Fibroblast of lung (primary cell): ENCODE data around the gene LKAAEAR1. TPM values are rescaled to one million over a fixed set of nuclear protein-coding genes. Genes with fewer than 3 reads are reported as not detected.

Experiments used
- DNase-seq, 2 donors: peaks; one replicate each; pipeline versions ENCODE4 v3.0.0 to v3.0.0-alpha.2; 2010; ENCODE audit warnings: low read depth in 2 of 2
- H2AFZ ChIP-seq: 2 replicates; pipeline ENCODE4 v1.5.1; 2012; ENCODE audit warnings: low read length, control low read depth, inconsistent platforms
- H3K27ac ChIP-seq: 2 replicates; pipeline ENCODE4 v1.5.1; 2011; ENCODE audit warnings: low read length, control low read depth; ENCODE audit not compliant: insufficient read depth
- H3K27me3 ChIP-seq: 2 replicates; pipeline ENCODE4 v1.5.1; 2011; ENCODE audit warnings: mild to moderate bottlenecking, low read length; ENCODE audit not compliant: control insufficient read depth, insufficient read depth
- H3K36me3 ChIP-seq: 2 replicates; pipeline ENCODE4 v1.5.1; 2011; ENCODE audit warnings: low read length; ENCODE audit not compliant: control insufficient read depth, insufficient read depth
- H3K4me1 ChIP-seq: 2 replicates; pipeline ENCODE4 v1.5.1; 2011; ENCODE audit warnings: low read length; ENCODE audit not compliant: control insufficient read depth, insufficient read depth; ENCODE audit errors: extremely low read depth
- H3K4me2 ChIP-seq: 2 replicates; pipeline ENCODE4 v1.5.1; 2011; ENCODE audit warnings: low read length, control low read depth; ENCODE audit not compliant: insufficient read depth; ENCODE audit errors: extremely low read depth
- H3K4me3 ChIP-seq, 4 experiments: fragments of 200-600 bp in 1 of 4; sonication (generic) in 1 of 4; replicated peaks in 1 of 4; 2 replicates each; pipeline ENCODE4 v1.5.1; 2011 to 2016; ENCODE audit warnings: low read length in 4 of 4, low read depth in 3 of 4, mild to moderate bottlenecking in 3 of 4, control low read depth in 2 of 4, inconsistent platforms in 1 of 4, mixed read lengths in 1 of 4; ENCODE audit not compliant: insufficient read depth in 1 of 4; ENCODE audit errors: control extremely low read depth in 1 of 4
- H3K79me2 ChIP-seq: 2 replicates; pipeline ENCODE4 v1.5.1; 2012; ENCODE audit warnings: mild to moderate bottlenecking, low read length, inconsistent platforms; ENCODE audit not compliant: control insufficient read depth, insufficient read depth
- H3K9ac ChIP-seq: 2 replicates; pipeline ENCODE4 v1.5.1; 2011; ENCODE audit warnings: mild to moderate bottlenecking, low read length, control low read depth; ENCODE audit not compliant: insufficient read depth
- H3K9me3 ChIP-seq: 2 replicates; pipeline ENCODE4 v1.5.1; 2012; ENCODE audit warnings: low read depth, low read length; ENCODE audit not compliant: control insufficient read depth, insufficient read depth
- H4K20me1 ChIP-seq: 2 replicates; pipeline ENCODE4 v1.5.1; 2011; ENCODE audit warnings: low read length; ENCODE audit not compliant: control insufficient read depth, insufficient read depth; ENCODE audit errors: extremely low read depth
- EZH2 ChIP-seq: IDR thresholded peaks from 2 replicates; pipeline ENCODE4 v1.5.1; 2012; ENCODE audit warnings: low read length, control low read depth, mild to moderate bottlenecking; ENCODE audit errors: missing control alignments
- polyA plus RNA-seq, 2 donors: library from polyadenylated mRNA; depleted of rRNA in 1 of 2; stranded (reverse) in 1 of 2; unstranded in 1 of 2; fragments of >200 nt; gene quantifications; 2 replicates each; pipeline ENCODE4 v1.2.1, GENCODE V29; 2011 to 2012; ENCODE audit warnings: missing spikeins in 1 of 2
- total RNA-seq: library from RNA; depleted of rRNA; stranded (reverse); fragments of >200 nt; gene quantifications from 2 replicates; pipeline ENCODE4 v1.2.1, GENCODE V29; 2014
- TF ChIP-seq, protein P1 (sequence below), 2 donors: IDR thresholded peaks in 1 of 2; conservative IDR thresholded peaks in 1 of 2; 1 replicate in 1 of 2; 2 replicates in 1 of 2; pipeline ENCODE4 v1.5.1; 2011 to 2012; ENCODE audit warnings: low read length in 2 of 2, control low read depth in 1 of 2, inconsistent platforms in 1 of 2, low read depth in 1 of 2, mild to moderate bottlenecking in 1 of 2

The LKAAEAR1 gene
- total and polyA plus RNA-seq, 2 donors (not counting 1 experiment from before 2014, with no cell fraction given), result not detected

DNA sequence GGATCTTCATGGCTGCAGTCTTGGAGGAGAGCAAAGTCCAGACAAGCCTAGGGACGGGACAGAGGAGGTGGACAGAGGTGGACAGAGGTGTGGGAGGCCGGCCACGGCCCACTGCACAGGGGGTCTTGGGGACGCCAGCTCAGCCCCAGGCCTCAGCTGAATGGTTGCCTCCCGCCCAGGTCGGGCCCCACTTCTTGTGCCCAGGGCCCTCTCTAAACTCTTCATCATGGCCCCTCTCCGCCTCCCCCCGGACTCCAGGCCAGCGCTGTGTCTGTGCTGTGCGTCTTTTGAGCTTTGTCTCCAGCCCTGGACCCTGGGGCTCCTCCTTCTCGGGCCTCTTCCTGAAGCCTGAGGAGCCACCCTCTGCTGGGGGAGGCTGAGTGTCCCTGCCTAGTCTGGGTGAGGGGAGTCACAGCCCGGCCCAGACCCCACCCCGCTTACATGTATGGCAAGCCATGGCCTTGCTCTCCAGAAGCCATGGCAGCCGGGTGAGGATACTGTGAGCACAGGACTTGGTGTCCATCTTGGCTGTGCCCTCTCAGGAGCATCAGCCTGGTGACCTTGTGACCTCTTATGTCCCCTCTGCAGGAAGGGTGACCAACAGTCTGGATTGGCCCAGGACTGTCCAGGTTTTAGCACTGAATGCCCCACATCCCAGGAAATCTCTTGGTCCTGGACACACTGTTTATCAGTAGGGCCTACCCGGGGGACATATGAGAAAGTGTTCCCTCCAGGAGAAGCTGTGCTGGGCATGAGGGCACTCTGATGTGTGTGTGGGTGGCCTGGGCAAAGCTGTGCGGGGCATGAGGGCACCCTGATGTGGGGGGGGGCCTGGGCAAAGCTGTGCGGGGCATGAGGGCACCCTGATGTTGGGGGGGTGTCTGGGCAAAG lies 32.6 kb upstream of the LKAAEAR1 start:
- no peaks in the 10 kb centered on the region for H3K79me2 ChIP-seq
- no peak overlapping the region for H3K27ac ChIP-seq
- H3K9me3 ChIP-seq, result no peaks in the 10 kb centered on the region
- H3K4me3 ChIP-seq, result no peak overlapping the region
- no peaks in the 10 kb centered on the region for H3K4me1 ChIP-seq
- TF ChIP-seq EZH2, result no peak
- TF ChIP-seq, protein P1, sequence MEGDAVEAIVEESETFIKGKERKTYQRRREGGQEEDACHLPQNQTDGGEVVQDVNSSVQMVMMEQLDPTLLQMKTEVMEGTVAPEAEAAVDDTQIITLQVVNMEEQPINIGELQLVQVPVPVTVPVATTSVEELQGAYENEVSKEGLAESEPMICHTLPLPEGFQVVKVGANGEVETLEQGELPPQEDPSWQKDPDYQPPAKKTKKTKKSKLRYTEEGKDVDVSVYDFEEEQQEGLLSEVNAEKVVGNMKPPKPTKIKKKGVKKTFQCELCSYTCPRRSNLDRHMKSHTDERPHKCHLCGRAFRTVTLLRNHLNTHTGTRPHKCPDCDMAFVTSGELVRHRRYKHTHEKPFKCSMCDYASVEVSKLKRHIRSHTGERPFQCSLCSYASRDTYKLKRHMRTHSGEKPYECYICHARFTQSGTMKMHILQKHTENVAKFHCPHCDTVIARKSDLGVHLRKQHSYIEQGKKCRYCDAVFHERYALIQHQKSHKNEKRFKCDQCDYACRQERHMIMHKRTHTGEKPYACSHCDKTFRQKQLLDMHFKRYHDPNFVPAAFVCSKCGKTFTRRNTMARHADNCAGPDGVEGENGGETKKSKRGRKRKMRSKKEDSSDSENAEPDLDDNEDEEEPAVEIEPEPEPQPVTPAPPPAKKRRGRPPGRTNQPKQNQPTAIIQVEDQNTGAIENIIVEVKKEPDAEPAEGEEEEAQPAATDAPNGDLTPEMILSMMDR (conservative IDR thresholded peaks at IDR 0.05 in 1 of 2, IDR thresholded peaks at IDR 0.05 in 1 of 2; ENCODE audit: low read depth in 1 of 2, low read length in 2 of 2), result no peak
- no peak for DNase-seq
- H3K9ac ChIP-seq, result no peak overlapping the region
- no peak overlapping the region for H3K4me2 ChIP-seq
- peaks cover 2% of the 10 kb centered on the region for H3K27me3 ChIP-seq
- no peaks in the 10 kb centered on the region for H4K20me1 ChIP-seq
- no peaks in the 10 kb centered on the region for H3K36me3 ChIP-seq
- no peak overlapping the region for H2AFZ ChIP-seq

DNA sequence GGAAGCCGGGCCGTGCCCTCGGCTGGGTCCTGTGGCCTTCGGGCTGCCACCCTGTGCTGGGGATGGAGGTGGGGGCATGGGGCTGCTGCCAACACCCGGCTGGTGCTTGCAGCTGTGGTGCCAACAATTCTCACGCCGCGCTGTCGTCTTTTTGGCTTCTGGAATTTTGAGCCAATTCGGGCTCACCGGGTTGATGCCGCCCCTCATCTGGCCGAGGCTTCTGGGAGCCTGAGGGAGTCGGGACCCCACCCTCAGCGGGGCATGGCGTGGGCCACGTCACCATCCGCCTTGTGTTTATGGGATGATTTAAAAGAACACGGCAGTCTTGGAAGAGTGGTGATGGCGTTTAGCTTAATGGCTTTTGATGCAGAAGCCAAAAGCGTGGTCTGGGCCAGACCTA lies 31.8 kb upstream of the LKAAEAR1 start:
- Histone ChIP-seq H3K36me3 (no peaks in the 10 kb centered on the region), H3K79me2 (no peaks in the 10 kb centered on the region), H3K4me1 (no peaks in the 10 kb centered on the region), H3K27me3 (peaks cover 2% of the 10 kb centered on the region), H3K27ac (no peak overlapping the region), H3K9me3 (no peaks in the 10 kb centered on the region), H4K20me1 (no peaks in the 10 kb centered on the region), H2AFZ (no peak overlapping the region), H3K4me3 (no peak overlapping the region), H3K9ac (no peak overlapping the region), H3K4me2 (no peak overlapping the region)
- DNase-seq, result no peak
- TF ChIP-seq EZH2, result no peak
- TF ChIP-seq, protein P1 (conservative IDR thresholded peaks at IDR 0.05 in 1 of 2, IDR thresholded peaks at IDR 0.05 in 1 of 2; ENCODE audit: low read depth in 1 of 2, low read length in 2 of 2), result no peak

DNA sequence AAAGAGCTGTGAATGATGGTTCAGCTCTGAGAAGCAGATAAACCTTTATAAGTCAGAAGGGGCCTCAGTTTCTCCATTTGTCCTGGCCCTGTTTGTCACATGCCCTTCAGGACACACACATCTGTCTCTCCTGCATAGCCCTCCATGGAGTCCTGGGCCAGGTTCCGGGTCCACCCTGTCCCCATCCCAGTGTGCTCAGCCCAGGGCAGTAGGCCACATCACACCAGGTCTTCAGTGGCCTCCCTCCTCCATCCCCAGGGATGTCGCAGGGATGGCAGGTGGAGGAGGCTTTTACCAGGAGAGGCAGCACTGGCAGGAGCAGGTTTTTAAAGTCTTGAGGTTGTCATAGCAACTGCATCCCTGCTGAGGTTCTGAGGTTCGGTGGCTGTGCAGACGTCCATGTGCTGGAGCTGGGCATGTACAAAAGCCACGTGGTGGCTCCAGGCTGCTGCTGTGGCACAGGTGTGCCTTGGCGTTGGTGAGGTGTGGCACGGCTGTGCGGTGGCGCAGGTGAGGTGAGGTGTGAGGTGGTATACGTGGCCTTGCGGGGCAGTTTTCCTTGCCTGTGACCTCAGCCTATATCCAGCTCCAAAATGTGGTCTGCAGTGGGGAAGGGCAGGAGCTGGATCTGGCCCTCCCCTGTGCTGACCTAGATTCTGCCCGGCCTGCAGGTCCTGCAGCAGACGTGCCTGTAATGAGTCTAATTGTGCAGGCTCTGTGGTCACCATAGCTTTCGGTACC lies 31.1 kb upstream of the LKAAEAR1 start:
- Histone ChIP-seq H3K4me3 (no peak overlapping the region), H3K9ac (no peak overlapping the region), H3K4me1 (no peaks in the 10 kb centered on the region), H2AFZ (no peak overlapping the region), H3K27me3 (peaks cover 2% of the 10 kb centered on the region), H3K9me3 (no peaks in the 10 kb centered on the region), H3K79me2 (no peaks in the 10 kb centered on the region), H3K27ac (no peak overlapping the region), H3K4me2 (no peak overlapping the region), H4K20me1 (no peaks in the 10 kb centered on the region), H3K36me3 (no peaks in the 10 kb centered on the region)
- TF ChIP-seq, protein P1 (conservative IDR thresholded peaks at IDR 0.05 in 1 of 2, IDR thresholded peaks at IDR 0.05 in 1 of 2; ENCODE audit: low read depth in 1 of 2, low read length in 2 of 2), result no peak
- no peak for TF ChIP-seq EZH2
- no peak for DNase-seq
